Body of pancreas (tissue), 4 donors: ENCODE results near the gene PALM.

Source experiments
- POLR2A ChIP-seq, 3 donors: fragments of 450-650 bp; IDR thresholded peaks; one replicate each; pipeline ENCODE4 v1.6.1; 2016; ENCODE audit warnings: antibody characterized with exemption in 3 of 3, mild to moderate bottlenecking in 2 of 3
- TF ChIP-seq, protein P1 (sequence below), 7 experiments: fragments of 450-650 bp in 4 of 7; fragments of 200-600 bp in 3 of 7; sonication (generic) in 3 of 7; IDR thresholded peaks; one replicate each; pipeline ENCODE4 v1.5.1; 2016 to 2019; ENCODE audit warnings: antibody characterized with exemption in 7 of 7

DNA sequence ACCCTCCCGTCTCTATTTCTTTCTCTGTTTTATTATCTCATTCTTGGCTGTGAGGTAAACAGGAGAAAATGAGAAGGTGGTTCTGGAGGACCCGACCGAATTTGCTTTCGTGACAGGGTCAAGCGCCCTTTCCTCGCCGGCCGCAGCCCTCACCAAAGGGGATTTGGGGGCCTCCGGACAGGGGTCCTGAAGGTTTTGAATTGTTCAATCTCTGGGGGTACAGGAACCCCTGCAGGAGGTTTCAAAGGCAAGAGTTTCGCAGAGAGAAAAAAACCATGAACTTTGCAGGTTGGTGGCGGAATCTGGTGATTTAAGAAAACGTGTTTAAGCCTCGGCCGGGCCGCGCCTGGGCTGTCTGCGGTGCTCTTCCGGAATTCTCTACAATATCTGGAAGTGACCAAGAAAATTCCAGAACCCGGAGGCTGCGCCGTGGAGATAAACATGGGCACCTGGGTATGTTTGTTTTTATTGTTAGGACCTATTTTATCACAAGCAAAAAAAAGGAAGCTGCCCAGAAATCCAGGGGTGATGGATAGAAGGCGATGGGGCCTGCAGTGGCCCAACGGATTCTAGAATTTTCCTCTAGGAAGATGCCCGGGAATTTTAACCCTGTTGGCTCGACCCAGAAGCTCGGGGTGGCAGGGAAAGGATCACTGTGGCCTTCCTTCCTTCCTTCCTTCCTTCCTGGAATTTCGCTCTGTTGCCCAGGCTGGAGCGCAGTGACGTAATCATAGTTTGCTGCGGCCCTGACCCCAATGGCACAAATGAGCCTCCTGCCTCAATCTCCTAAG lies 74.3 kb downstream of the PALM start:
- TF ChIP-seq POLR2A (IDR thresholded peaks at IDR 0.05), result no peak
- TF ChIP-seq, protein P1, sequence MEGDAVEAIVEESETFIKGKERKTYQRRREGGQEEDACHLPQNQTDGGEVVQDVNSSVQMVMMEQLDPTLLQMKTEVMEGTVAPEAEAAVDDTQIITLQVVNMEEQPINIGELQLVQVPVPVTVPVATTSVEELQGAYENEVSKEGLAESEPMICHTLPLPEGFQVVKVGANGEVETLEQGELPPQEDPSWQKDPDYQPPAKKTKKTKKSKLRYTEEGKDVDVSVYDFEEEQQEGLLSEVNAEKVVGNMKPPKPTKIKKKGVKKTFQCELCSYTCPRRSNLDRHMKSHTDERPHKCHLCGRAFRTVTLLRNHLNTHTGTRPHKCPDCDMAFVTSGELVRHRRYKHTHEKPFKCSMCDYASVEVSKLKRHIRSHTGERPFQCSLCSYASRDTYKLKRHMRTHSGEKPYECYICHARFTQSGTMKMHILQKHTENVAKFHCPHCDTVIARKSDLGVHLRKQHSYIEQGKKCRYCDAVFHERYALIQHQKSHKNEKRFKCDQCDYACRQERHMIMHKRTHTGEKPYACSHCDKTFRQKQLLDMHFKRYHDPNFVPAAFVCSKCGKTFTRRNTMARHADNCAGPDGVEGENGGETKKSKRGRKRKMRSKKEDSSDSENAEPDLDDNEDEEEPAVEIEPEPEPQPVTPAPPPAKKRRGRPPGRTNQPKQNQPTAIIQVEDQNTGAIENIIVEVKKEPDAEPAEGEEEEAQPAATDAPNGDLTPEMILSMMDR (IDR thresholded peaks at IDR 0.05), result no peak
